HG02943 (cell line): ENCODE measurements around the gene IDH3G.
"Not testable (repeated sequence)": the region's sequence is repeated elsewhere in the genome, so short reads cannot be mapped to it uniquely, and the experiment has no call there.

Source experiments
- ATAC-seq: cut with Tn5 transposase; IDR thresholded peaks from one replicate; pipeline ENCODE4 v1.9.1; 2021; ENCODE audit warnings: mild to moderate bottlenecking, low read depth, moderate library complexity; ENCODE audit not compliant: unreplicated experiment

Gene IDH3G

DNA sequence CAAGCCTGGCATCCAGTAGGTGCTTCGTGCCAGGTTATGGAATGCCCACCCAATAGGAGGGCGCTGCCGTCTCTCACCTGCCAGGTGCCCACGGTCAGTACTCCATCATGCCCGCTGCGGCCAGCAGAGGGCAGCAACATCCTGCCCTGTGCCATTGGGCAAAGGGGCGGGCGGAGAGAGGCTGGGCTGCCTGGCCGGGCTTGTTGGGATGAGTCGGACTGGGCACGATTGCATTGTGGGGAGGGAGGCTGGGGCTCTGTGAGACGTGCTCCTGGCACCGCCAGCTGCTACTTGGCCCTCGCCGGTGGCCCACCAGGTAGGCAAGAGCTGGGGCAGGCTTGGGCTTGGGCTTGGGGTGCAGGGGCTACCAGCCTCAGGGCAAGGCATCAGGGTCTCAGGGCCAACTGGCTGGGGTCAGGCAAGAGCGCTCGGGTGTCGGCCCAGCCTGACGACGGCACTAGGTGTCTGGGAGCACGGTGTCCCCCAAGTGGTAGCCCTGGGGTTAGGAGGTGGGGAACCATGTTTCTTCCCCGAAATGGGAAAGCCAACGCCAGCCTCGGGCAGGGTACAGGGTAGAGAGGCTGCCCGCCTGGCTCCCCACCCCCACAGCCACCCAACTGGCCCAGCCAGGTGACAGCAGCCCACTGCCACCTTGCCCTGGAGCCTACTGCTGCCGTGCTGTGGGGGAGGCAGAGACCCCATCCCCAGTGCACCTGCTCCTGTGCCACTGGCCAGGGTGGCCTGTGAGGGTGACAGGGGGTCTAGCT is 30.0 kb downstream of the IDH3G start, which contains the start of gene PLXNB3:
Gene PLXNB3 (plus strand): TSS at position 261 of the 767 bp plus-strand sequence. CDS start 1,287 bp downstream, outside the sequence.
- ATAC-seq, result no peak

- ATAC-seq, result no peak
These were observed 30.8 kb downstream of the IDH3G start for GRCh38 chrX:153763298-153763932.

GRCh38 chrX:153762626-153763173 is 31.5 kb downstream of the IDH3G start:
- ATAC-seq, result no peak

GRCh38 chrX:153761863-153762262 is 32.3 kb downstream of the IDH3G start:
- ATAC-seq, result no peak

DNA sequence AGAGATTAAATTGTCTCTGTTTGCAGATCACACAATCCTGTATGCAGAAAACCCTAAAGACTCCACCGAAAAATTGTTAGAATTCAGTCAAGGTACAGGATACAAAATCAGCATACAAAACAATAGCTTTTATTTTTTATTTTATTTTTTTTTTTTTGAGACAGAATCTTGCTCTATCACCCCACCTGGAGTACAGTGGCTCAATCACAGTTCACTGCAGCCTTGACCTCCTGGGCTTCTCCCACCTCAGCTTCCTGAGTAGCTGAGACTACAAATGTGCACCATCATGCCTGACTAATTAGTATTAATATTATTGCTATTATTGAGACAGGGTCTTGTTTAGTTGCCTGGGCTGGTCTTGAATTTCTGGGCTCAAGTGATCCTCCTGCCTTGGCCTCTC is 39.0 kb downstream of the IDH3G start:
- ATAC-seq, result no peak

- no peak for ATAC-seq
These were observed 43.9 kb downstream of the IDH3G start for GRCh38 chrX:153750127-153750774.

- ATAC-seq, result not testable (repeated sequence)
These were observed 45.2 kb downstream of the IDH3G start for GRCh38 chrX:153749017-153749416.

GRCh38 chrX:153746991-153747390 is 47.2 kb downstream of the IDH3G start:
- ATAC-seq, result not testable (repeated sequence)

DNA sequence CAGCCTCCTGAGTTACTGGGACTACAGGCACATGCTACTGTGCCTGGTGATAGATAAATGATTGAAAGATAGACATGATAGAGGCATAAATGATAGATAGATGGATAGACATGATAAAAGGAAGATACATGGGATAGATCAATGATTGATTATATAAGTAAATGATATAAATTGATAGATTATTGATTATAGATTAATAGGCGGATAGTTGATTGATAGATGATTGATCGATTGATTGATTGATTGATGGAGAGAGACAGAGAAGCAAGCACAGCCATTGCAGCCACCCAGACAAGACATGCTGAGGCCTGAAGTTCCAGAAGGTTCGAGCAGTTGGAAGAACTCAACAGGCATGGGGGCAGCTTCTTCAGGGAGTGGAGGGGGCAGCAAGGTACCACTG is 47.8 kb downstream of the IDH3G start:
- ATAC-seq, result no peak

DNA sequence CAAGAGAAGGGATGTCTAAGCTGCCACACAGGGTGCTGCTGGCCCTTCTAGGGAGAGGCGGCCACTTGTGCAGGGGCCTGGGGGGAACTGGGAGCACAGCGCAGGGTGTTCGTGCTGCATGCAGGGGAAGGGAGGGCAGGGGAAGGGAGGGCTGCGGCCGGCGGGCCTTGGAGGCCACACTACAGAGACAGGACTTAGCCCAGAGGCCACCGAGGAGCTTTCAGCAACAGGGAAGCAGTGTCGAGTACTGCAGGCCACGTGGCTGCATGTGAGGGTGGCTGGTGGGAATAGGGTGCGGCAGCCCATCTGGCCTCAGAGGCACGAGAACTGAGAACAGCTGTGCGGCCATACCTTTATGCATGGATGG is 49.1 kb downstream of the IDH3G start:
- ATAC-seq, result not testable (repeated sequence)

DNA sequence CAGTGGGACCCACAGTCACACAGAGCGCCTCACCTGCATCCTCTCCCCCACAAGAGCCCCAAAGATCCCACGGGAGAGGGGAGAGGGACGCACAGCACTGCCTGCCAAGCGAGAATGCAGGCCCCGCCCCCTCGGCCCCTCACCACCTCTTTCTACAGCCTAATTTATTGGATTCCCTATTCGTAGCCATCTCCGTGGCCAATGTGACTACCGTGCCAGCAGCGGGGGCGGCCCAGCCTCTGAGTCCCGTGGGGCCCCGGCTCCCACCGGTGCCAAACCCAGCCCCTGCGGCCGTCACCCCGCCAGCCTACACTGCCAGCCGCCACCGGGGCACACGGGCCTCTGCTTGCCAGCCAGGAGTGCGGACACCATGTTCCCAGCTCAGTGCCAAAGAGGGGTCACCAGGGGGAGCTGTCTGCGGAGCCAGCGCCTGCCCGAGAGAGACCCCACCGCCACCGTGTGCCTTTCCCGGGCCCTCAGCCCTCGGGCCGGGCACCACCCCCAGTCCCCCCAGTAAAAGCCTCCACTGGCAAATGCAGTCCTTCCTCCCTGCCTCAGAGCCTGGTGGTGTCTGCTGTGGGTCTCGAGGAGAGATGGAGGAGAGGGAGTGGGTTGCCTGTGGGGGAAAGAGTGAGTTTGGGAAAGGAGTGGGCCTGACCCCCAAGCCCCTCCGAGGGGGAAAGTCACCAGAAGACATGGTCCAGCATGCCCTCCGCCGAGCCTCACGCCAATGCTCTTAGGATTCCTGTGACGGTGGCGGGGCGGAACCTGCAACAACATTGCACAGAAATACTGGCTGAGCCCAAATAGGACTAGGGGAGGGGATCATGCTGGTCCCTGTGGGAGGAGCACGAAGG is 49.7 kb downstream of the IDH3G start:
- ATAC-seq, result no peak

DNA sequence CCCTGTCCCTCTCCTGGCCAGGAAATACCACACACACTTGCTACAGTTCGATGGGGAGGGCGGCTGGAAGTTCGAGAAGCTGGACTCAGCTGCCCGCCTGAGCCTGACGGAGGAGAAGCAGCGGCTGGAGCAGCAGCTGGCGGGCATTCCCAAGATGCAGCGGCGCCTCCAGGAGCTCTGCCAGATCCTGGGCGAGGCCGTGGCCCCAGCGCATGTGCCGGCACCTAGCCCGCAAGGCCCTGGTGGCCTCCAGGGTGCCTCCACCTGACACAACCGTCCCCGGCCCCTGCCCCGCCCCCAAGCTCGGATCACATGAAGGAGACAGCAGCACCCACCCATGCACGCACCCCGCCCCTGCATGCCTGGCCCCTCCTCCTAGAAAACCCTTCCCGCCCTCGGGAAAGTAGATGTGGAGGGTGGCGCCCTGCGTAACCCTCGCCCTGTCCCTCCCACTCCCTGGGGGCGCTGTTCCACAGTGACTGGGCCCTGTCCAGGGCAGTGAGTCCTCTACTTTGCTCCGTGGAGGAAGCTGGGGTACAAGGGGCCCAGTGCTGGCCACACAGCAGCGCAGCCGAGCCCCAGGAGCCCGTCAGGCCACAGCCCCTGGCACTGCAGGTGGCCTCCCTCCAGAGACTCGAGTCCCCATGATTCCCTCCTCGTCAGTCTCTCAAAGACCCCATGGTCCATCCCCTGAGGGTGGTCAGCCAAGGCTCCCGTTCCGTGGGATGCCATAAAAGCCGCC is 50.5 kb downstream of the IDH3G start:
- not testable (repeated sequence) for ATAC-seq

DNA sequence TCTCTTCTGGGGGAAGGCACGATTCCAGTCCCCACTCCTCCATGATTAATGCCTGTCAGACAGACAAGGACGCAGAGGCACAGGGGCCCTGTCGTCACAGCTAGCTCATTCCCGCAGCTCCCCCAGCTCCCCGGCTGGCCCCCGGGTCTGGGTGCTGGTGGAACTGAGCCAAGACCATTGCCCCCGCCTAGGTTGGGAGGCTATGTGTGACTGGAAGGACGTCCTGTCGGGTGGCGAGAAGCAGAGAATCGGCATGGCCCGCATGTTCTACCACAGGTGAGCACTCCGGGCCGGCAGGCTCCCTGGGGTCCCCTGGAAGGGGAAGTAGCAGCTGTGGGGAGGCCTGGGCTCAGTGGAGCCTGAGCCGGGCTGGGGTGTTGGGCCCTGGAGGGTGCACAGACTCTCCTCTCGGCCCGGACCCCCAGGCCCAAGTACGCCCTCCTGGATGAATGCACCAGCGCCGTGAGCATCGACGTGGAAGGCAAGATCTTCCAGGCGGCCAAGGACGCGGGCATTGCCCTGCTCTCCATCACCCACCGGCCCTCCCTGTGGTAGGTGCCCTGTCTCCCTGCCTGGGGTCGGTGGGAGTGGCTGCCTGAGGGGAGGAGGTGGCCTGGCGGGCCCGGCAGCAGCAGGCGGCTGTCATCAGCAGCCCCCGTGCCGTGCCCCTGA is 51.2 kb downstream of the IDH3G start:
- ATAC-seq, result not testable (repeated sequence)

DNA sequence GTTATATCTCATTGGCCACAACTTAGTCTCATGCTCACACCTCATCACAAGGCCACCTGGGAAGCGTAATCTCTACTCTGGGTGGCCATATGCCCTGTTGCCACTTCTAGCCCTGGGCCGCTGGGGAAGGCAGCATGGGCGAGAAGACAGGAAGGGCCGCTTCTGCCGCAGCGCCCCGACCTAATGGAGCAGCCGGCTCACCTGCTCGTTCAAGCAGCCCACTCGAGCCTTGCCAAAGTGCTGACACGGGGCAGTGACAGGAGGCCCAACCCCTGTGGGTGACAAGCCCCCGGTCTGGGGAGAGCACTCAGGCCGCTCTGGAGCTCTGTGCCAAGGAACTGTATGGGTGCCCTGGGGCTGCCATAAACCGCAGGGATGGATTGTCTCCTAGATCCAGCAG is 52.1 kb downstream of the IDH3G start:
- ATAC-seq, result not testable (repeated sequence)

DNA sequence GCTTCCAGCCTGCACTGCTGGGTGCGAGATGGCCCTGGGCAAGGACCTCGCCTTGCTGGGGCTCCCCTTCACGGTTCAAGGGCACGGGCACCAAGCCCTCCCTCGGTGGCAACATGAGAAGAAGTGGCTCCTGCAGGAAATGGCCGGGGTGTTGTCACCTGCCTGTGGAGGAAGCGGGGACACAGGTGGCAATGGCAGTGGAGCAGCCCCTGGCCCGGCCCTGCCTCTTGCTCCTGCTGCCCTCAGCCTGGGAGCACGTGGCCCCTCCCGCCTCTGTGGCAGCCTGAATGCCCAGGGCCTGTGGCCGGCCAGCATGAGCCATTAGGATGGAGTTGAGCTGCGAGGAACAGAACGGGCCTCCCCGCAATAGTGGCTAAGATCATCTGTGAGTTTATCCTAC is 52.7 kb downstream of the IDH3G start:
- ATAC-seq, result no peak

GRCh38 chrX:153740631-153741222 is 53.4 kb downstream of the IDH3G start:
- ATAC-seq, result no peak

GRCh38 chrX:153739754-153740486 is 54.3 kb downstream of the IDH3G start:
- ATAC-seq, result no peak

DNA sequence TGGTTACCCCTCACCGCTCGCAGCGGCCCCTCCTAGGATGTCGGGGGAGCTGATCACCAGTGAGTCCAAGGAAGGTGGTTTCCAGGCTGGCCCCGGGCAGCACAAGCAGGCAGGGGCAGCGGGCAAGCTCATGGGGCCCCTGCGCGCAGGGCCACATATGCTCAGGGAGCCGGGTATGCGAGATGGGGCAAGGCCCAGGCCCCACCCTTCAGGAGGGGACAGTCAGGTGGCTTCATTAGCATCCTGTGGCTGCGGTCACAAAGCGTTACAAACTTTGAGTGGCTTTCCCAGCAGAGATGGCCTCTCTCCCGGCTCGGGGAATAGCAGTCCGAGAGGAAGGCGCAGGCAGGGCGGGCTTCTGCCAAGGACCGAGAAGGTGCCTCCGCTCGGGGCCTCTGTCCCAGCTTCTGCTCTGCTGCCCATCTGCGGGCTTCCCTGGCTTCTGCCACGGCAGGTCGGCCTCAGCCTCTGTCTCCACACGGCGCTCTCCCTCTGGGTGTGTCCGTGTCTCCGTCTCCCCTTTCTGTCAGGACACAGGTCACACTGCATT is 56.0 kb downstream of the IDH3G start:
- ATAC-seq, result no peak
